ENCODE measurements around the gene ANKRD34A.
A peak's percentile ranks its signal among the peaks of the same experiment; 100 is the strongest.

ANKRD34A gene

GRCh38 chr1:145964328-145965118, at the start of gene ANKRD34A, which contains the start of gene POLR3GL:
ANKRD34A (minus strand) TSS chr1:145964575; CDS start chr1:145961759, 2,816 bp downstream.
POLR3GL (plus strand) TSS chr1:145964690; CDS start chr1:145974866, 10,176 bp downstream.
- DNase-seq: peak; percentile 93 to 94

- no peak for DNase-seq
Measured at GRCh38 chr1:146013559-146013922, 49.2 kb upstream of the ANKRD34A start.

- DNase-seq: peak; percentile 66 to 83
Measured at GRCh38 chr1:146012703-146013558, 48.6 kb upstream of the ANKRD34A start.

- no peak for DNase-seq
Measured at GRCh38 chr1:146010126-146010738, 45.9 kb upstream of the ANKRD34A start.

- DNase-seq: no peak
Measured at GRCh38 chr1:146007489-146008133, 43.2 kb upstream of the ANKRD34A start.

GRCh38 chr1:146001709-146002108, 37.3 kb upstream of the ANKRD34A start:
- no peak for DNase-seq

GRCh38 chr1:145999321-146000024, 35.1 kb upstream of the ANKRD34A start:
- peak; percentile 59 to 74 for DNase-seq

GRCh38 chr1:145997718-145998023, 33.3 kb upstream of the ANKRD34A start:
- DNase-seq: peak; percentile 11 to 31

GRCh38 chr1:145997016-145997717, 32.8 kb upstream of the ANKRD34A start:
- DNase-seq: peak; percentile 85 to 87

GRCh38 chr1:145996433-145997015, 32.1 kb upstream of the ANKRD34A start, which contains the start of gene TXNIP:
TXNIP (minus strand) TSS chr1:145996579; CDS start chr1:145996266, 313 bp downstream.
- DNase-seq: peak; percentile 95 to 96

- DNase-seq: no peak
Measured at GRCh38 chr1:145995964-145996432, 31.6 kb upstream of the ANKRD34A start.

GRCh38 chr1:145995148-145995881, 30.9 kb upstream of the ANKRD34A start:
- peak in 1 of 2 donors; percentile 16 for DNase-seq

- DNase-seq: peak; percentile 34 to 45
Measured at GRCh38 chr1:145994391-145995120, 30.2 kb upstream of the ANKRD34A start.

GRCh38 chr1:145993618-145994390, 29.4 kb upstream of the ANKRD34A start:
- no peak for DNase-seq

- no peak for DNase-seq
Measured at GRCh38 chr1:145992958-145993617, 28.7 kb upstream of the ANKRD34A start.

GRCh38 chr1:145992502-145992936, 28.1 kb upstream of the ANKRD34A start:
- peak in 1 of 2 donors; percentile 31 for DNase-seq

GRCh38 chr1:145991735-145992412, 27.5 kb upstream of the ANKRD34A start:
- DNase-seq: peak; percentile 23 to 52

Data from CD4-positive, alpha-beta T cell treated with Interleukin-4 for 1 hour (primary cell).